H1 (cell line): ENCODE measurements around the gene LOX.

Source experiments
- CEBPB ChIP-seq: IDR thresholded peaks from 2 replicates; pipeline ENCODE4 v1.6.1; 2012; ENCODE audit warnings: low read depth, low read length
- GABPA ChIP-seq: IDR thresholded peaks from 2 replicates; pipeline ENCODE4 v1.6.1; 2011; ENCODE audit warnings: mild to moderate bottlenecking, low read length, moderate library complexity, borderline replicate concordance; ENCODE audit not compliant: insufficient read depth
- HDAC6 ChIP-seq: IDR thresholded peaks from one replicate; pipeline ENCODE4 v1.7.1; 2012; ENCODE audit warnings: low read depth, mild to moderate bottlenecking, inconsistent platforms, low read length, moderate library complexity
- JUN ChIP-seq: IDR thresholded peaks from 2 replicates; pipeline ENCODE4 v1.6.1; 2011; ENCODE audit warnings: low read depth, mild to moderate bottlenecking, improper control_type of control experiment, low read length
- KDM1A ChIP-seq: fragments of 200-600, 300-600 bp; sonication (generic); IDR thresholded peaks from 2 replicates; pipeline ENCODE4 v1.7.1; 2016; ENCODE audit warnings: mild to moderate bottlenecking, low read length, borderline replicate concordance
- POLR2A ChIP-seq, 2 experiments: IDR thresholded peaks; 1 replicate in 1 of 2; 2 replicates in 1 of 2; pipeline ENCODE4 v1.6.1; 2011; ENCODE audit warnings: low read depth in 2 of 2, low read length in 2 of 2, mild to moderate bottlenecking in 2 of 2; ENCODE audit errors: control extremely low read depth in 1 of 2
- POLR2AphosphoS5 ChIP-seq: IDR thresholded peaks from 2 replicates; pipeline ENCODE4 v1.6.1; 2011; ENCODE audit warnings: low read depth, low read length
- POU5F1 ChIP-seq: IDR thresholded peaks from 2 replicates; pipeline ENCODE4 v1.6.1; 2011; ENCODE audit warnings: low read depth, mild to moderate bottlenecking, low read length, moderate library complexity
- RAD21 ChIP-seq, 2 experiments: IDR thresholded peaks in 1 of 2; conservative IDR thresholded peaks in 1 of 2; 2 replicates each; pipeline ENCODE4 v1.6.1; 2011; ENCODE audit warnings: low read depth in 2 of 2, low read length in 2 of 2, improper control_type of control experiment in 1 of 2, inconsistent platforms in 1 of 2, mild to moderate bottlenecking in 1 of 2, moderate library complexity in 1 of 2
- SUZ12 ChIP-seq: fragments of 200-600 bp; sonication (generic); IDR thresholded peaks from 2 replicates; pipeline ENCODE4 v1.6.1; 2012; ENCODE audit warnings: mild to moderate bottlenecking, inconsistent platforms, low read length, moderate library complexity, mixed read lengths
- ZNF274 ChIP-seq: IDR thresholded peaks from 2 replicates; pipeline ENCODE4 v1.7.0; 2012; ENCODE audit warnings: low read length, borderline replicate concordance; ENCODE audit errors: extremely low read depth
- TF ChIP-seq, protein P1 (sequence below), 3 experiments: IDR thresholded peaks; 1 replicate in 2 of 3; 2 replicates in 1 of 3; pipeline versions ENCODE4 v1.5.1 to v1.6.1; 2011; ENCODE audit warnings: low read length in 3 of 3, mild to moderate bottlenecking in 3 of 3, inconsistent platforms in 2 of 3, low read depth in 1 of 3, moderate library complexity in 1 of 3; ENCODE audit not compliant: insufficient read depth in 1 of 3; ENCODE audit errors: control extremely low read depth in 1 of 3
- TF ChIP-seq, protein P2 (sequence below): IDR thresholded peaks from 2 replicates; pipeline ENCODE4 v1.6.1; 2011; ENCODE audit warnings: low read depth, mild to moderate bottlenecking, low read length; ENCODE audit not compliant: insufficient read depth

DNA sequence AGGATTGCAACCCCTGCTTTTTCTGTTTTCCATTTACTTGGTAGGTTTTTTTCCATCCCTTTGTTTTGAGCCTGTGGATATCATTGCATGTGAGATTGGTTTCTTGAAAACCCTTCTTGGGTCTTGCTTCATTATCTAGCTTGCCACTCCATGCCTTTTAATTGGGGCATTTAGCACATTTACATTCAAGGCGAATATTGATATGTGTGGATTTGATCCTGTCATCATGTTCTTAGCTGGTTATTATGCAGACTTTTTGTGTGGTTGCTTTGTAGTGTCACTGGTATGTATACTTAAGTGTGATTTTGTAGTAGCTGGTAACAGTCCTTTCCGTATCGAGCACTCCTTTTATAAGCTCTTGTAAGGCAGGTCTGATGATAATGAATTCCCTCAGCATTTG is 26.5 kb downstream of the LOX start:
- TF ChIP-seq, protein P1, sequence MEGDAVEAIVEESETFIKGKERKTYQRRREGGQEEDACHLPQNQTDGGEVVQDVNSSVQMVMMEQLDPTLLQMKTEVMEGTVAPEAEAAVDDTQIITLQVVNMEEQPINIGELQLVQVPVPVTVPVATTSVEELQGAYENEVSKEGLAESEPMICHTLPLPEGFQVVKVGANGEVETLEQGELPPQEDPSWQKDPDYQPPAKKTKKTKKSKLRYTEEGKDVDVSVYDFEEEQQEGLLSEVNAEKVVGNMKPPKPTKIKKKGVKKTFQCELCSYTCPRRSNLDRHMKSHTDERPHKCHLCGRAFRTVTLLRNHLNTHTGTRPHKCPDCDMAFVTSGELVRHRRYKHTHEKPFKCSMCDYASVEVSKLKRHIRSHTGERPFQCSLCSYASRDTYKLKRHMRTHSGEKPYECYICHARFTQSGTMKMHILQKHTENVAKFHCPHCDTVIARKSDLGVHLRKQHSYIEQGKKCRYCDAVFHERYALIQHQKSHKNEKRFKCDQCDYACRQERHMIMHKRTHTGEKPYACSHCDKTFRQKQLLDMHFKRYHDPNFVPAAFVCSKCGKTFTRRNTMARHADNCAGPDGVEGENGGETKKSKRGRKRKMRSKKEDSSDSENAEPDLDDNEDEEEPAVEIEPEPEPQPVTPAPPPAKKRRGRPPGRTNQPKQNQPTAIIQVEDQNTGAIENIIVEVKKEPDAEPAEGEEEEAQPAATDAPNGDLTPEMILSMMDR (IDR thresholded peaks at IDR 0.05; ENCODE audit: control extremely low read depth in 1 of 3, insufficient read depth in 1 of 3, low read depth in 1 of 3, low read length in 3 of 3) = no peak
- no peak for TF ChIP-seq KDM1A
- TF ChIP-seq RAD21 (IDR thresholded peaks at IDR 0.05 in 1 of 2, conservative IDR thresholded peaks at IDR 0.05 in 1 of 2; ENCODE audit: low read depth in 2 of 2, low read length in 2 of 2) = no peak
- no peak for TF ChIP-seq POLR2A (IDR thresholded peaks at IDR 0.05; ENCODE audit: control extremely low read depth in 1 of 2, low read depth in 2 of 2, low read length in 2 of 2)
- no peak for TF ChIP-seq JUN
- TF ChIP-seq ZNF274 = no peak
- TF ChIP-seq SUZ12 = no peak
- no peak for TF ChIP-seq HDAC6
- TF ChIP-seq GABPA = no peak
- no peak for TF ChIP-seq POU5F1
- TF ChIP-seq POLR2AphosphoS5 = no peak
- TF ChIP-seq, protein P2, sequence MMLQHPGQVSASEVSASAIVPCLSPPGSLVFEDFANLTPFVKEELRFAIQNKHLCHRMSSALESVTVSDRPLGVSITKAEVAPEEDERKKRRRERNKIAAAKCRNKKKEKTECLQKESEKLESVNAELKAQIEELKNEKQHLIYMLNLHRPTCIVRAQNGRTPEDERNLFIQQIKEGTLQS = no peak
- TF ChIP-seq CEBPB = no peak
